GM19324 (cell line): ENCODE measurements around the gene PPP1R10.
"Not testable (repeated sequence)": the region's sequence is repeated elsewhere in the genome, so short reads cannot be mapped to it uniquely, and the experiment has no call there.

ENCODE experiments used
- ATAC-seq: cut with Tn5 transposase; IDR thresholded peaks from one replicate; pipeline ENCODE4 v1.9.1; 2021; ENCODE audit warnings: mild to moderate bottlenecking, moderate library complexity; ENCODE audit not compliant: unreplicated experiment, low FRiP score

The PPP1R10 gene

GRCh38 chr6:30599625-30600324, 17.3 kb downstream of the PPP1R10 start:
- ATAC-seq: no peak

GRCh38 chr6:30598912-30599624, 18.0 kb downstream of the PPP1R10 start:
- ATAC-seq: no peak

- ATAC-seq: not testable (repeated sequence)
Observed at GRCh38 chr6:30597315-30598144, 19.5 kb downstream of the PPP1R10 start.

GRCh38 chr6:30592287-30592686, 24.8 kb downstream of the PPP1R10 start:
- no peak for ATAC-seq

GRCh38 chr6:30591008-30591407, 26.0 kb downstream of the PPP1R10 start:
- no peak for ATAC-seq

GRCh38 chr6:30590509-30590908, 26.5 kb downstream of the PPP1R10 start:
- no peak for ATAC-seq

GRCh38 chr6:30589754-30590358, 27.2 kb downstream of the PPP1R10 start:
- ATAC-seq: no peak

- no peak for ATAC-seq
Observed at GRCh38 chr6:30583921-30584320, 33.1 kb downstream of the PPP1R10 start.

- no peak for ATAC-seq
Observed at GRCh38 chr6:30578051-30578450, 39.0 kb downstream of the PPP1R10 start.

- no peak for ATAC-seq
Observed at GRCh38 chr6:30573113-30573512, 43.9 kb downstream of the PPP1R10 start.

- ATAC-seq: no peak
Observed at GRCh38 chr6:30572148-30572547, 44.9 kb downstream of the PPP1R10 start.

GRCh38 chr6:30571762-30572082, 45.3 kb downstream of the PPP1R10 start:
- ATAC-seq: no peak

GRCh38 chr6:30571075-30571761, 45.8 kb downstream of the PPP1R10 start, which contains the start of gene ABCF1:
Gene ABCF1, plus strand, starts transcription at chr6:30571442. Its CDS starts 46 bp downstream, at chr6:30571488.
- peak; percentile 96 for ATAC-seq

GRCh38 chr6:30570740-30571074, 46.3 kb downstream of the PPP1R10 start:
- peak; percentile 23 for ATAC-seq

- no peak for ATAC-seq
Observed at GRCh38 chr6:30570263-30570662, 46.8 kb downstream of the PPP1R10 start.

- ATAC-seq: no peak
Observed at GRCh38 chr6:30568245-30568644, 48.8 kb downstream of the PPP1R10 start.

GRCh38 chr6:30565772-30566171, 51.3 kb downstream of the PPP1R10 start:
- no peak for ATAC-seq

GRCh38 chr6:30564114-30564513, 52.9 kb downstream of the PPP1R10 start:
- no peak for ATAC-seq

- ATAC-seq: no peak
Observed at GRCh38 chr6:30562470-30563425, 54.3 kb downstream of the PPP1R10 start.
